NCI-H526 (cell line): ENCODE data around the gene SURF6.
"Not testable (repeated sequence)": the region's sequence is repeated elsewhere in the genome, so short reads cannot be mapped to it uniquely, and the experiment has no call there.

Source experiments
- DNase-seq, 2 experiments: peaks; one replicate each; lab custom pipeline; 2025; lab: John Stamatoyannopoulos, UW

Gene SURF6

GRCh38 chr9:133335924-133336811, at the start of gene SURF6:
SURF6 (minus strand) TSS chr9:133336188; CDS start chr9:133336132, 56 bp downstream.
- DNase-seq = peak; percentile 55 to 90

DNA sequence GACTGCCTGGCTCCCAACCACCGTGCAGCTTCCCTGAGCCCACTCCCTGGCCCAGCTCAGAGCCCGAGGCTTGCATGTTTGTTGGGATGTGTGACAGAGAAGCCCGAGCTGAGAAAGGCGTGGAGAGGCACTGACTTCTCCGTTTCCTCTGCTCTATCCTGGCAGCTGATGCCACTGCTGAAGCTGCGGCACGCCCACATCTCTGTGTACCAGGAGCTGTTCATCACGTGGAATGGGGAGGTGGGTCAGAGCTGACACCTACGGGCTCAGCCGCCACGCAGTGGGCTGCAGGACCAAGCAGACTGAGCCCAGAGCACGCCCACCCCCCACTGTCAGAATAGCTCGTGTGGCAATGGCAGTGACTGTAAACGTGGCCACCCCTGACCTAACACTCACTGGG, 49.5 kb upstream of the SURF6 start:
- DNase-seq = no peak

- no peak for DNase-seq
These were observed 48.8 kb upstream of the SURF6 start for GRCh38 chr9:133384736-133385321.

DNA sequence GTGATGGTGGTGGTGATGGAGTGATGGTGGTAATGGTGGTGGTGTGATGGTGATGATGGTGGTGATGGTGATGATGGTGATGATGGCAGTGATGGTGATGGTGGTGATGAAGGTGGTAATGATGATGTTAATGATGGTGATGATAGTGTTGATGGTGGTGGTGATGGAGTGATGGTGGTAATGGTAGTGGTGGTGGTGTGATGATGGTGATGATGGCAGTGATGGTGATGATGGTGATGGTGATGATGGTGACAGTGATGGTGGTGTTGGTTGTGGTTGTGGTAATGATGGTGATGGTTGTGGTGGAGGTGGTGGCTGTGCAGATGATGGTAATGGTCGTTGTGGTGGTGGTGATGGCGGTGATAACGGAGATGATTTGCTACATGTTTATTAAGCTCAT, 47.5 kb upstream of the SURF6 start:
- no peak for DNase-seq

DNA sequence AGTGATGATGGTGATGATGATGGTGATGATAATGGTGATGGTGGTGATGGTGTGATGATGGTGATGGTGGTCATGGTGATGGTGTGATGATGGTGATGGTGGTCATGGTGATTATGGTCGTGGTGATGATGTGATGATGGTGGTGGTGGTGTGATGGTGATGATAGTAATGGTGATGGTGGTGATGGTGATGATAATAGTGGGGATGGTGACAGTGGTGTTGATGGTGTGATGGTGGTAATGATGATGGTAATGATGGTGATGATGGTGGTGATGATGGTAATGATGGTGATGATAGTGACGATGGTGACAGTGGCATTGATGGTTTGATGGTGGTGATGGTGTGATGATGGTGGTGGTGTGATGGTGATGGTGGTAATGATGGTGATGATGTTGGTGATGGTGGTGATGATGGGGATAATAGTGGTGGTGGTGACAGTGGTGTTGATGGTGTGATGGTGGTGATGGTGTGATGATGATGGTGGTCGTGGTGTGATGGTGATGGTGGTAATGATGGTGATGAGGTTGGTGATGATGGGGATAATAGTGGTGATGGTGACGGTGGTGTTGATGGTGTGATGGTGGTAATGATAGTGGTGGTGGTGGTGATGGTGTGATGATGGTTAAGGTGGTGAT, 46.6 kb upstream of the SURF6 start:
- no peak for DNase-seq

GRCh38 chr9:133380734-133381133, 44.7 kb upstream of the SURF6 start:
- no peak for DNase-seq

DNA sequence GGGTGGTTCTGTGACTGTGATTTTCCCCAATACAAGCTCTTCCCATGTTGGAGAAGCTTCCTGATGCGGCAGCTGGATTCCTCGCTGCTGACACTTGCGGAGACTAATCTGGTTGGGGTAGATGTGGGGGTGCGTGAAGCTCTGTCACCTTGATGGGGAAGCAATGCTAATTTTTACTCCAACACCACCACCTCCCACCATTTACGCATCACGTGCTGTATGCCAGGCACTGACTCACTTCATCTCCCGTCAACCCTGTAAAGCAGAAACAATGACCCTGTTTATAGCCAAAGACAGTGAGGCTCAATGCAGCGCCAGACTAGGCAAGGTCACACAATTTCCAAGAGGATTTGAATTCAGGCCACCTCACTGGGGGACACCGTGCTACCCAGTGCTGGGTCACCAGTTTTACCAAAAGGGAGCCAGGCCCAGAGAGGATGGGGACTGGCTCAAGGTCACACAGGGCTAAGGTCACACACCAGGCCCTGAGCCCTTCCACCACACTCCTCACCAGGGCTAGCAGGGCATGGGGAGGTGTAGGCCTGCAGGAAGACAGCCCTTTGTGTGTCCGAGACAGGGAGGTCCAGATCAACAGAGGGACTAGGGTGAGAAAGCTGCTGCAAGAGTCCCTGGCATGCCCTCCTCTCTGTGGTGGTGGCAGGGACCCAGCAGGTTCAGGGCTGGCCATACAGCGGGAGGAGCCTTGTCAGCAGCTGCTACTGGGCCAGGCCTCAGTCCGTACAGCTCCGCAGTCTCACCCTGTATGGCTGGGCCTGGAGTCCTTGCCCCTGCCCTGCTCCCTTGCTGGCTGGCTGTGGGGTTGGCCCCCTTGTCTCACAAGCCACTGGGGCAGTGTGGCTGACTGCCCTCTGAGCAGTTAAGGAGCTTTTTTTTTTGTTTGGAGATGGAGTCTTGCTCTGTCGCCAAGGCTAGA, 43.4 kb upstream of the SURF6 start:
- no peak for DNase-seq

DNA sequence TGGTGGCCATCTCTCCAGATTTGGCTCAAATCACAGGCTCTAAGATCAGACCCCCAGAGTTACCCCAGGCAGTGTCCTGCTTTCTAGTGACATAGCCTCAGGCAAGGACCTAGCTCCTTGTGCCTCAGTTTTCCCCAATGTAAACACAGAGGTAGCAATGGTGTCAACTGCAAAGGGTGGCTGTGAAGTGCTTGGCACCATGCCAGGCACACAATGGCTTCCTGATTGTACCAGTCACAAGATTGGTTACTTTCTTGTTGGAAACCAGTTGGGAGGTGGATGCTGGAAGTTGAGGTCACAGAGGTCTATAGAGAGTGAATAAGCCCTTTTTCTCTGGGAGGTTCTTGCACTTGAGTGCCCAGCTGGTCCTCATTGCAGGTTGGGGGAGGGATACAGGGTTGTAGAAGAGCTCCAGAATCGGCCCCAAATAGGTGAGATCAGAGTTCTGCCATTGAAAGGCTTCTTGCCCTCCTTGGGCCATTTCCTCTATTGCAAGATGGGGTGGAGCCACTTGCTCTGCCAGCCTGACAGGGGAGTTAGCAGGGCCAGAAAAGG, 42.5 kb upstream of the SURF6 start:
- no peak for DNase-seq

- DNase-seq = no peak
These were observed 41.8 kb upstream of the SURF6 start for GRCh38 chr9:133377721-133378216.

DNA sequence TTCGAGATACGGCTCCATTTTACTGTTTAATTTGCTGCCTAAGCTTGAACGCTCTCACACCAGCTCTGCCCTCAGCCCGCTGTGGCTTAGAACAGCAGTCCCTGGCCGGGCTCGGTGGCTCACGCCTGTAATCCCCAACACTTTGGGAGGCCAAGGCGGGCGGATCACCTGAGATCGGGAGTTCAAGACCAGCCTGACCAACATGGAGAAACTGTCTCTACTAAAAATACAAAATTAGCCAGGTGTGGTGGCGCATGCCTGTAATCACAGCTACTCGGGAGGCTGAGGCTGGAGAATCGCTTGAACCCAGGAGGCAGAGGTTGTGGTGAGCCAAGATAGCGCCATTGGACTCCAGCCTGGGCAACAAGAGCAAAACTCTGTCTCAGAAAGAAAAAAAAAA, 41.3 kb upstream of the SURF6 start:
- DNase-seq = not testable (repeated sequence)

- DNase-seq = peak; percentile 65 to 95
These were observed 40.0 kb upstream of the SURF6 start, which contains the start of the genes STKLD1 and SURF4 for GRCh38 chr9:133375724-133376654. STKLD1 (plus strand) TSS chr9:133376366; CDS start chr9:133376474, 108 bp downstream. SURF4 (minus strand) TSS chr9:133376060; CDS start chr9:133375969, 91 bp downstream.

DNA sequence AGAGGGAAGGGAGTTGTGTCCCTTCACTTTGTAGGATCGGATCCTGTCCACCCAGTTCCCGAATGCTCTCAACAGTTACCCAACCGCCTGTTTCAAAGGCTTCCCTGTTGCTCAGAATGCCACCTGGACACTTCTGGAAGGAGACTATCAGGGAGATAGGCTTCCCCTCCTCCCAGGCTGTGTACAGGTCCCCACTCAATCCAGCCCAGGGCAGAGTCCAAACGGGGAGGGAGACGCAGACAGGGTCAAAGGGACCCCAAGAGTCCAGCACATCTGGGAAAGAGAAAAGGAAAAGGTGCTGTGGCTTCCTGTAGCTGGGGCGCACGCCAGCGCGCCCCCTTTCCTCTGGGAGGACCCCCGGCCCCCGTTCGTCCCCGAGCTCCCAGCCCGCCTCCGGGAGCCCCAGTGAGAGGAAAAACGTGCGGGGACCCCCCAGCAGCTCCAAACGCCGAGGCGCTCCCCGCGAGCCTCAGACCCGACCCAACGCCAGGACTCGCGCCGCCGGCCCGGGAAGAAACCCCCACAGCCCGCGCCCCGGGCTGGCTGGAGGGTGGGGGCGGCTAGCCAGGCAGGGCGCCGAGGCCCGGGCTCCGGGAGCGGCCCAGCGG, 39.2 kb upstream of the SURF6 start:
- DNase-seq = peak in 1 of 2 experiments; percentile 61

DNA sequence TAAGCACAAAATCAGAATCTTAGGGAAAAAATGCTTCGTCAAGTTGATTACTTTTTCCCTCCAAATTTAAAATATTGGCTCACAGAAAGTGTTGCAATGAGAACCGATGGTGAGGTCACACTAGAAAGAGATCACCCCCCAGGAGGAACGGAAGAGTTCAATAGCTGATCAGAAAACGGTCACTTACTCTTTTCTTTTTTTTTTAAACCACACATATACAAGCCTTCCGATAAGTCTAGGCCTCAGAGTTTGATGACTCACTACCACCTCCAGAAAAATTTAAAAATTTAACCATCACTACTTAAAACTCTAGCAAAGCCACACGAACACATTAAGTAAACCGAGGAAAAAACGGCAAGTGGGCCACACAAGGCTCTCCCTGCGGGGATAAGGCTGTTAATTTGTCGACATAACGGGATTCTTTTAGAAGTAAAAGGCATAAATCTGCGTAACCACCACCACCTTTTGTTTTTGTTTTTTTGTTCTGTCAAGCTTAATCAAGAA, 38.7 kb upstream of the SURF6 start:
- DNase-seq = no peak

DNA sequence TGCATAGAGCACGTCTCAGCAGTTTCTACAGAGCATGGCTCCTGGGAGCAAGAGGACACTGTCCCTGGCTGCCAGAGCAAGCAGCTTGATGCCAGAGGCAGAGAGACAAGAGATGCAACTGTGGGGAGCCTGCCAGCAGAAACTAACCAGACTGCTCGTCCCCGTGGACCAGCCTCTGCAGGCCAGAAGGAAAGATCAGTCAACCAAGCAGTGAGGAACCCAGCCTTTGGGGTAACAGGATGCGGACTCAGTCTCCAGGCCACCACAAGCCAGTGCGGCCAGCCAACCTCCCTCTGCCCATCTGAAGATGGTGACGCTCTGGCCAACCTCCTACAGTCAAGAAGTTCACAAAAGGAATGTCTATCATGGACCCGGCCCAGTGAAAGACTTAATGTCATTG, 36.2 kb upstream of the SURF6 start:
- no peak for DNase-seq

DNA sequence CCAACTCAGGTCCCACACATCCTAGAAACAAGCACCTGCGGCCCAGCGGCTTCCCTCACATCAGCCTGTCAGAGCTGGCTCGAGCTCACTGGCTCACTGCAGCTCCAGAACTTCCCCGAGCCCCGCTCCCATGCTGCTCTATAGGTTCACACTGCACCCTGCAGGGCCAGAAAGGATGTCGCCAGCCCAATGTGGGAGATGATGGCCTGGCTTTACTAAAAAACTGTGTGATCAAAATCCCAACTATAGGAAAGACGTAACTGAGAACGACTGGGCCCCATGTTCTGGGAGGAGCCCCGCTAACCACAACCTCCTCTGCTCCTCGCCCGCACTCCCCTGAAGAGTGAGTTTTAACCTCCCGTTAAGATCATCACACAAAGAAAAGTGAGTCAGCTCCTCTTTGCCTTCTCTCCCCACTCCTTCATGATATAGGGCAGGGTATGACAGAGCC, 35.3 kb upstream of the SURF6 start:
- DNase-seq = no peak

GRCh38 chr9:133370685-133371084, 34.7 kb upstream of the SURF6 start:
- DNase-seq = no peak

DNA sequence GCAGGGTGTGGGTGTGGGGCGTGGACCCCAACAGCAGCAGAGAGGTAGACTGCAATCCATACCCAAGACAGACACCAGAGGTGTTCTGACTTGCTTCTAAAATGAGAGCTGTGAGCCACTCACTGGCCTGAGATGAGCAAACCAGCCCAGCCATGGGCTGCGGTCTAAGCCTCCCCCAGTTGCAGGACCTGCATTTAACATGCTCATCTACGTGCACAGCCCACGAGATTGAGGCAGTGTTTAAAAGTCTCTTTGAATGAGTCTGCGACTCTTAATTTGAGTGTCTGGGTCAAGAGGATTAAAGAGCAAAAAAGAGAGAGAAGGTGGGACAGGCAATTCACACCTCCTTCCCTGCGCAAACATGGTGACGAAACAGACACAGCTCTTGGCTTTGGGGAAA, 33.9 kb upstream of the SURF6 start:
- no peak for DNase-seq

GRCh38 chr9:133369422-133369821, 33.4 kb upstream of the SURF6 start:
- no peak for DNase-seq

DNA sequence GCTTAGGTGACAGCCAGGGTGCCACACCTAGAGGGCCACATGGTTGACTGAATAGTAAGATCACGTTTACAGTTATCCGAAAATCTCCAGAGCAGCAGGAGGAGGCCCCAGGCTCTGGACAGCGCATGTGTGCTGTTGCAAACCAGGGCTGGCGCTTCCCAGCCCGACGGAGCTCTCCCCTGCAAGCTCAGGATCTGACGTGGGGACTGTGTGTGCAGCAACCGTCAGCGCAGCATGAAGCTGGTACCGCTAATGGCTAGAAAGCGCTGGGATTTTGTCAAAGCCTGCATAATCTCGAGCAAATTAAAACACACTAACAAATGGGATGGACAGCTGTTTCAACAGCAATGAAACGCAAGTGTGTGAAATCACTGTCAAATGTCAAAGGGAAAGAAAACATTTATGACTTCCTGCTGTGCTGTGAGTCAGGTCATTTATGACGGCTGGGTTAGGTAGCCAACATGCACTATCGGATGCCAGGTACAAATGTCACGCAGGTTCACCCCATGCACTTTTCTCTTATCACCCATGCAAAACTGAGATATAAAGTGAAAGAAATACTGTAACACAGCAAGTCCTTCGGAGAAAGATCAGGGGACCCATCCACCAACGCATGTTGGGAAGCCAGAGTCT, 32.4 kb upstream of the SURF6 start:
- no peak for DNase-seq
